Gastrocnemius medialis (tissue), 4 donors: ENCODE data around the gene GNG10. TPM values are rescaled to one million over a fixed set of nuclear protein-coding genes. Genes with fewer than 3 reads are reported as not detected.

Experiments
- ATAC-seq, 2 donors: fragments of 150-250 bp; one replicate each; pipeline ENCODE4 v1.9.1; 2016
- DNase-seq, 2 donors: peaks; one replicate each; pipeline ENCODE4 v3.0.0-alpha.2; 2019
- H3K27ac ChIP-seq, 4 donors: fragments of 200-600 bp; sonication (generic); 1 replicate in 1 of 4; 2 replicates in 3 of 4; pipeline ENCODE4 v1.5.1; 2016 to 2018; ENCODE audit warnings: mild to moderate bottlenecking in 2 of 4, moderate library complexity in 1 of 4
- H3K27me3 ChIP-seq, 3 donors: fragments of 200-600 bp; sonication (generic) in 2 of 3; 1 replicate in 1 of 3; 2 replicates in 2 of 3; pipeline versions ENCODE4 v1.5.1 to v1.6.0; 2016 to 2019; ENCODE audit warnings: mild to moderate bottlenecking in 1 of 3, moderate library complexity in 1 of 3
- H3K36me3 ChIP-seq, 2 donors: fragments of 200-600 bp; sonication (generic) in 1 of 2; one replicate each; pipeline ENCODE4 v1.5.1; 2017 to 2018
- H3K4me1 ChIP-seq, 2 donors: fragments of 200-600 bp; sonication (generic) in 1 of 2; one replicate each; pipeline ENCODE4 v1.5.1; 2016 to 2017; ENCODE audit warnings: mild to moderate bottlenecking in 2 of 2
- H3K4me3 ChIP-seq, 4 donors: fragments of 200-600 bp; sonication (generic) in 3 of 4; 1 replicate in 1 of 4; 2 replicates in 3 of 4; pipeline ENCODE4 v1.5.1; 2016 to 2019; ENCODE audit warnings: mild to moderate bottlenecking in 2 of 4
- H3K9me3 ChIP-seq, 3 donors: fragments of 200-600 bp; sonication (generic) in 2 of 3; 1 replicate in 1 of 3; 2 replicates in 2 of 3; pipeline ENCODE4 v1.5.1; 2016 to 2019
- POLR2A ChIP-seq, 2 donors: fragments of 450-650 bp; IDR thresholded peaks; one replicate each; pipeline ENCODE4 v1.6.1; 2017; ENCODE audit warnings: antibody characterized with exemption in 2 of 2, mild to moderate bottlenecking in 2 of 2, moderate library complexity in 2 of 2
- in situ Hi-C, 4 donors: fragments of 200-750 bp; cut with MboI; loops; one replicate each; pipeline versions ENCODE4 v1.15.0 to v1.8.0; 2017; ENCODE audit warnings: low sequenced_read_pairs in 4 of 4
- intact Hi-C: fragments of 100-400 bp; cut with DNase I; formaldehyde crosslinking; loops from one replicate; pipeline ENCODE4 v1.15.1; 2023; ENCODE audit warnings: low total_unique reads
- total RNA-seq, 4 donors: library from RNA; depleted of rRNA; stranded (reverse); fragments of >200 nt; gene quantifications; one replicate each; pipeline versions ENCODE4 v1.1.0 to v1.2.3, GENCODE V29; 2016
- TF ChIP-seq, protein P1 (sequence below), 5 experiments: fragments of 450-650 bp in 3 of 5; fragments of 200-600 bp in 2 of 5; sonication (generic) in 2 of 5; IDR thresholded peaks in 4 of 5; conservative IDR thresholded peaks in 1 of 5; 1 replicate in 4 of 5; 2 replicates in 1 of 5; pipeline ENCODE4 v1.5.1; 2016 to 2019; ENCODE audit warnings: antibody characterized with exemption in 5 of 5, mild to moderate bottlenecking in 3 of 5, moderate library complexity in 3 of 5

GNG10 gene
- total RNA-seq, 4 donors from 2014 or later: 14.9 to 27.2 (median 18.3) TPM

DNA sequence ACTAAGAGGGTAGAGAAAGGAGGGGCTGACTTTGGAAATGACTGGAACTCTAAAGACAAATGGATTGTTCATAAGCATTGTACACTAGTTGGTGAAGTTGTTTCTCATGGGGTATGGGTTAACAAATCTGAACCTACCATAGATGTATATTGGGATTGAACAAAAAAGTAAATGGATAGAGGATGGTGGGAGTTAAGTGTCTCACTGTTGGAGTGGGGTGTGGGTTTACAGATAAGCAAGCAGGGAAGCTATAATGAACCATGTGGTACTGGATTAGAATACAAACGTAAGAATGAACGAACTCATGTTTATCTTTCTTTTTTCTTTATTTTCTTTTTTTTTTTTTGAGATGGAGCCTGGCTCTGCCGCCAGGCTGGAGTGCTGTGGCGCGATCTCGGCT, 17.8 kb downstream of the GNG10 start:
- TF ChIP-seq, protein P1, sequence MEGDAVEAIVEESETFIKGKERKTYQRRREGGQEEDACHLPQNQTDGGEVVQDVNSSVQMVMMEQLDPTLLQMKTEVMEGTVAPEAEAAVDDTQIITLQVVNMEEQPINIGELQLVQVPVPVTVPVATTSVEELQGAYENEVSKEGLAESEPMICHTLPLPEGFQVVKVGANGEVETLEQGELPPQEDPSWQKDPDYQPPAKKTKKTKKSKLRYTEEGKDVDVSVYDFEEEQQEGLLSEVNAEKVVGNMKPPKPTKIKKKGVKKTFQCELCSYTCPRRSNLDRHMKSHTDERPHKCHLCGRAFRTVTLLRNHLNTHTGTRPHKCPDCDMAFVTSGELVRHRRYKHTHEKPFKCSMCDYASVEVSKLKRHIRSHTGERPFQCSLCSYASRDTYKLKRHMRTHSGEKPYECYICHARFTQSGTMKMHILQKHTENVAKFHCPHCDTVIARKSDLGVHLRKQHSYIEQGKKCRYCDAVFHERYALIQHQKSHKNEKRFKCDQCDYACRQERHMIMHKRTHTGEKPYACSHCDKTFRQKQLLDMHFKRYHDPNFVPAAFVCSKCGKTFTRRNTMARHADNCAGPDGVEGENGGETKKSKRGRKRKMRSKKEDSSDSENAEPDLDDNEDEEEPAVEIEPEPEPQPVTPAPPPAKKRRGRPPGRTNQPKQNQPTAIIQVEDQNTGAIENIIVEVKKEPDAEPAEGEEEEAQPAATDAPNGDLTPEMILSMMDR (IDR thresholded peaks at IDR 0.05 in 4 of 5, conservative IDR thresholded peaks at IDR 0.05 in 1 of 5): no peak
- no peak for TF ChIP-seq POLR2A (IDR thresholded peaks at IDR 0.05)
- no peaks in the 10 kb centered on the region for H3K27me3 ChIP-seq
- intact Hi-C loops (no loop called here), in situ Hi-C loops (no loop called here)
- no peak for ATAC-seq
- H3K9me3 ChIP-seq: no peaks in the 10 kb centered on the region
- no peak for DNase-seq
- H3K27ac ChIP-seq: no peak overlapping the region
- H3K36me3 ChIP-seq: no peaks in the 10 kb centered on the region
- no peaks in the 10 kb centered on the region for H3K4me1 ChIP-seq
- no peak overlapping the region for H3K4me3 ChIP-seq

DNA sequence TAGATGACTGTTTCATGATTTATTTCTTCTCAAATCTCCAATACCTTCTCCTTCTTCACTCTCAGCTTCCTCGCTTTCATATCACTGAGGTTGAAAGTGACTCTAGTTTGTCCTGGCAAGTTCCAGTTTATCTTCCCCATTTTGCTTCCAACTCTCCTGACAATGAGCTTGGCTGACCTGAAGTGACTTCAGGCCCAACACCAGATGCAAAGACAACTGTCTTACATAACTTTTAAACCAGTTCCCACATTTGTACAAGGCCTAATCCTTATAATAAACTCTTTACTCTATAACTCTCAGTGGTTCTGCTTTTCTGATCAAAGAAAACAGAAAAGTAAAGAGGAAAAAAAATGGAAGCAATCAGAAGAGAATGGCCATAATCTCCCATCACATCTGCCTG, 22.0 kb downstream of the GNG10 start:
- Histone ChIP-seq H3K9me3 (no peaks in the 10 kb centered on the region), H3K27ac (no peak overlapping the region), H3K36me3 (no peaks in the 10 kb centered on the region), H3K4me3 (no peak overlapping the region), H3K4me1 (no peaks in the 10 kb centered on the region), H3K27me3 (no peaks in the 10 kb centered on the region)
- in situ Hi-C loops: no loop called here
- TF ChIP-seq POLR2A (IDR thresholded peaks at IDR 0.05): no peak
- TF ChIP-seq, protein P1 (IDR thresholded peaks at IDR 0.05 in 4 of 5, conservative IDR thresholded peaks at IDR 0.05 in 1 of 5): no peak
- ATAC-seq (peak in 1 of 2 donors; percentile 44), DNase-seq (no peak)
- intact Hi-C loops: no loop called here

DNA sequence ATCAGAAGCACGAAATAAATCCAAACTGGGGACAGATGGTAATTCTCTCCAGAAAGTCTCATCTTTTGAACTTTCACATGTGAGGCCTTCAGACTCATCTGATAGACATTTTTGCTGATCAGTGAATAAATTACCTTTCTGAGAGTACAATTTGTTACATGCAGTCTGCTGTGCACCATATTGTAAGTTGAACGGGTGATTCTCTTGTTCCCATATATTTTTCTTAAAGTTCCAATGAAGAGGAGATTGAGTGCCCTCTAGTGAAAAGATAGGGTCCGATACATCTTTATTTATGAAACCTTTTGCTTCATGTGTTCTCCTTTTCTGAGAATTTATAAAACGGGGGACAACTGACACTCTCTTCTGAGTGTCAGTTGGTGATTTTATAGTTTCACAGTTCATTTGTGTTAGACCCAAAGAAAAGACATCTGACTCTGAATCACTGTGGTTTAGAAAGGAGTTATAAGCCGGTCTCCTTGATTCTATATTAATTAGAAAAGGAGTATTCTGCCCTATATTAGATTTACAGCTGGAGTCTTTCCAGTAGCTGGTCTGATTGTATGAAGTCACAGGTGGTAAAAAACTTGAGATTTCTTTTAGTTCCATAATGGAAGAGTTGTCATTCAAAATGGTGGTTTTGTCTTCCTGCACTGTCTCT, 30.4 kb downstream of the GNG10 start:
- ATAC-seq: peak in 1 of 2 donors; percentile 39
- no peak overlapping the region for H3K27ac ChIP-seq
- TF ChIP-seq POLR2A (IDR thresholded peaks at IDR 0.05): no peak
- TF ChIP-seq, protein P1 (IDR thresholded peaks at IDR 0.05 in 4 of 5, conservative IDR thresholded peaks at IDR 0.05 in 1 of 5): peak in 1 of 5 experiments; percentile 18
- H3K36me3 ChIP-seq: no peaks in the 10 kb centered on the region
- no peaks in the 10 kb centered on the region for H3K9me3 ChIP-seq
- H3K27me3 ChIP-seq: no peaks in the 10 kb centered on the region
- intact Hi-C loops (loop anchor here (2.0 kb wide), 1 partner anchor 95 kb away; no protein-coding TSS in a partner anchor), in situ Hi-C loops (no loop called here)
- H3K4me1 ChIP-seq: no peaks in the 10 kb centered on the region
- no peak overlapping the region for H3K4me3 ChIP-seq
- DNase-seq: no peak

DNA sequence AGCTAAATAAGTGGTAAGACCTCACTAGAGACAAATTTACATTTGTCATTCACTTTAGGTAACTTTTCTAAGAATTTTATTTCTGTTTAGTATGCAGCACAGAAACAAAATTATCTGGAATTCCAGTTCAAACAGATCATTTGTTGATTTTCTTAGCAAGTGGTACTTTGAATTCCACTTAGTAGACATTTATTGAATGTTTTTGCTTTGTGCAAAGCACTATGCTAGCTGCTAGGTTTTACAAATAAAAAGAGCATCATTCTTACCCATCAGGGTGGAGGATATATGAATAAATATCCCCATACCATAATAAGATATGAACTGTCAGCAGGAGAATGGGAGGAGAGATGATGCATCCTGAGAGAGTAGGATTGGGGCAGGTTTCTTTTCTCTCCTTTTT, 35.4 kb downstream of the GNG10 start:
- no peaks in the 10 kb centered on the region for H3K9me3 ChIP-seq
- ATAC-seq (no peak), DNase-seq (no peak)
- TF ChIP-seq, protein P1 (IDR thresholded peaks at IDR 0.05 in 4 of 5, conservative IDR thresholded peaks at IDR 0.05 in 1 of 5): no peak
- no peak for TF ChIP-seq POLR2A (IDR thresholded peaks at IDR 0.05)
- in situ Hi-C loops (no loop called here), intact Hi-C loops (no loop called here)
- H3K4me3 ChIP-seq: no peak overlapping the region
- H3K27me3 ChIP-seq: no peaks in the 10 kb centered on the region
- H3K27ac ChIP-seq: no peak overlapping the region
- H3K36me3 ChIP-seq: no peaks in the 10 kb centered on the region
- no peaks in the 10 kb centered on the region for H3K4me1 ChIP-seq

DNA sequence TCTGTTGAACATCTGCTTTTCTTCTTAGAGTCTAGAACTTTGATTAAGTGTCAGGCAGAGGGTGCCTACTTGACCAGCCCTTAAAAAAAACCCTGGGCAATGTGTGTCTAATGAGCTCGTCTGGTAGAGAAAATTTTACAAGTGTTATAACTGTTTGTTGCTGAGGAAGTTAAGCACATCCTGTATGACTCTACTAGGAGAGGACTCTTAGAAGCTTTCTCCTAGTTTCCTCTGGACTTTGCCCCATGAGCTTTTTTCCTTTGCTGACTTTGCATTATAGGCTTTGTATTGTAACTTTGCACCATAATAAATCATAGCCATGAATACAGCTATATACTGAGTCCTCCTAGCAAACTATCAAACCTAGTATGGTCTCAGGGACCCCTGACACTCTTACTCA, 39.4 kb downstream of the GNG10 start:
- no peak for DNase-seq
- in situ Hi-C loops (no loop called here), intact Hi-C loops (no loop called here)
- Histone ChIP-seq H3K27ac (no peak overlapping the region), H3K27me3 (no peaks in the 10 kb centered on the region), H3K4me1 (no peaks in the 10 kb centered on the region), H3K4me3 (no peak overlapping the region), H3K9me3 (no peaks in the 10 kb centered on the region), H3K36me3 (no peaks in the 10 kb centered on the region)
- no peak for ATAC-seq
- TF ChIP-seq, protein P1 (IDR thresholded peaks at IDR 0.05 in 4 of 5, conservative IDR thresholded peaks at IDR 0.05 in 1 of 5): no peak
- no peak for TF ChIP-seq POLR2A (IDR thresholded peaks at IDR 0.05)
